ENCODE results near the gene MS4A4A.

MS4A4A gene

GRCh38 chr11:60347084-60347797, 66.8 kb downstream of the MS4A4A start:
- in situ Hi-C loops (cut with HindIII; ENCODE audit: low sequenced_read_pairs), result no loop called here

DNA sequence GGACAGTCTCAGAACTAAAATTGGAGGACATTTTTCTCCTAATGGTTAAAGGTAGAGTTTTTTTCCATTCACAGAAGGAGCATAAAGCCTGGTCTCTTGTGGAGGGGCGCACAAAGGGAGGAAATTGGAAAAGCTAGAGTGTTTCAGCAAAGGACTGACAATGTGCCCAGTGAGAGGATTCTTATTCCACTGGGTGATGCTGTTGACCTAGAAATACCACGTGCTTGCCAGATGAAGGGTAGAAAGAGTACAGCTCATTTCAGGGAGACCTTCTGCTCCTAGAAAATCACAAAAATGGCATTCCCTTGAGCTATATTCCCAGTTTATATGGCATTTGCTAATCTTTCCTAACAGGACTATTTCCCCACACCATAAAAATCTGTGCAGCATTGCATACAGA, 67.7 kb downstream of the MS4A4A start:
- in situ Hi-C loops (cut with HindIII; ENCODE audit: low sequenced_read_pairs), result no loop called here

GRCh38 chr11:60349990-60350389, 69.5 kb downstream of the MS4A4A start:
- in situ Hi-C loops (cut with HindIII; ENCODE audit: low sequenced_read_pairs), result no loop called here

GRCh38 chr11:60357771-60358170, 77.3 kb downstream of the MS4A4A start:
- in situ Hi-C loops (cut with HindIII; ENCODE audit: low sequenced_read_pairs), result no loop called here

Data from endothelial cell of hepatic sinusoid (primary cell).